Stimulated activated naive CD8-positive, alpha-beta T cell treated with anti-CD3 and anti-CD28 coated beads, Interleukin-15, amount 100 ng/mL, for 72 hours (primary cell): Measurements from ENCODE around the gene RHOJ.

Source experiments
- ATAC-seq: fragments of 150-1000 bp; cut with Tn5 transposase; 2 replicates; pipeline ENCODE4 v1.10.0; 2021; ENCODE audit warnings: mild to moderate bottlenecking, moderate library complexity
- DNase-seq, 2 donors: peaks; one replicate each; pipeline ENCODE4 v3.0.0; 2021 to 2022
- H3K27ac Mint-ChIP-seq, 2 donors: one replicate each; pipeline ENCODE4 v1.8.0; 2022; ENCODE audit warnings: mild to moderate bottlenecking in 2 of 2, mixed read lengths in 2 of 2, moderate library complexity in 2 of 2
- H3K27me3 Mint-ChIP-seq: one replicate; pipeline ENCODE4 v1.8.0; 2022; ENCODE audit warnings: mixed read lengths
- H3K4me1 Mint-ChIP-seq: one replicate; pipeline ENCODE4 v1.8.0; 2022; ENCODE audit warnings: mild to moderate bottlenecking, mixed read lengths
- H3K4me3 Mint-ChIP-seq, 2 donors: one replicate each; pipeline ENCODE4 v1.8.0; 2022; ENCODE audit warnings: mild to moderate bottlenecking in 2 of 2, mixed read lengths in 2 of 2, moderate library complexity in 1 of 2
- H3K9me3 Mint-ChIP-seq, 2 donors: one replicate each; pipeline ENCODE4 v1.8.0; 2022; ENCODE audit warnings: mixed read lengths in 2 of 2

The RHOJ gene

DNA sequence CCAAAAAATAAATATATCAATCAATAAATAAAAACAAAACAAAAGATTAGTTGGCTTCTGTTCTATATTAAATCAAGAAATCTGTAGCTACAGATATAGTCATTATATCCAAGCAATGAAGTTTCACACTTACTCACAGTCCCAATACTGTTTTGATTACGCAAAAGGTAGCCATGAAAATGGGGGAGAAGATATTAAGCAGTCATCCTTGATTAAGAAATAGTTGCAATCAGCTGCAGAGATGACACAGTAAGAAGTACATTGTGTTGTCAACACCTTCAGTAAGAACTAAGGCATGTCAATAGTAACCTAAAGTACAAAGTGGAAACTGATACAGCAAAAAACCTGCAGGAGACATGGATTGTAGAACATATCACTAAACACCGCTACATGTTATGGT lies 11.0 kb upstream of the RHOJ start:
- ATAC-seq: no peak
- H3K27me3 Mint-ChIP-seq: peaks cover 3% of the 10 kb centered on the region
- peaks cover 0 to 14% of the 10 kb centered on the region in 2 donors for H3K9me3 Mint-ChIP-seq
- no peak for DNase-seq
- no peak overlapping the region for H3K4me3 Mint-ChIP-seq
- H3K4me1 Mint-ChIP-seq: no peaks in the 10 kb centered on the region
- no peak overlapping the region for H3K27ac Mint-ChIP-seq

DNA sequence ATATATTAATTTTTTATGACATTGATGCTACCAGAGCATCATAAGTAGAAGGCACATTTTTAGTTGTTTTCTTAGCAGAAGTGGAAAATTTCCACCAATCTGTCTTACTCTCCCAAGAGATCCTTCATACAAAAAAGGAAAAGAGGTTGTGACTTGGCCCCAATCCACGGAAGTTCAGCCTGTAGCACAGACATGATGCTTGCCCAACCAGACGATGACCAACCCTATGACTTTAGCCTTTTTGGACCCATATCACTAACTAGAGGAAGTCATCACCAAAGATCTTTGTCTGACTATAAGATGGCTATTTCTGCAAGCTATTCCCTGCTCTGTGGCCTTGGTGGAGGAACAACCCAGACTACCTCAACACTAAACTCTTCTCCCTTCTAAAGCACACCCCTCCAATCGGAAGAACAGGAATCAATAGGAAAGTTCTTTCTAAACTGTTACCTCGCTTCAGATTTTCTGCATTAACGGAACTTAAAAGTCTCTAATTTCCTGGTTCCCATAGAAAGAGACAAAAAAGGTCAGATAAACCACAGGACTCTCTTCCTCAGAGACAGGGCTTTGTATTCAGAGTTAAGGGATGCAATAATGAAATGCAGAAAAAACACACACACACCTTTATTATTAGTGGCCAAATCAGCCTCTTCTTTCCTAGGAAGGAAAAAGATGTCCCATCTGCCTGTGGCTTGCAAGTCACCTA lies 4.1 kb upstream of the RHOJ start:
- H3K27ac Mint-ChIP-seq: no peak overlapping the region
- ATAC-seq (no peak), DNase-seq (no peak)
- H3K4me3 Mint-ChIP-seq: no peak overlapping the region
- H3K4me1 Mint-ChIP-seq: no peaks in the 10 kb centered on the region
- peaks cover 0 to 5% of the 10 kb centered on the region in 2 donors for H3K9me3 Mint-ChIP-seq
- H3K27me3 Mint-ChIP-seq: peaks cover 23% of the 10 kb centered on the region

- no peak for DNase-seq
- Mint-ChIP-seq H3K27me3 (peaks cover 23% of the 10 kb centered on the region), H3K4me3 (no peak overlapping the region), H3K27ac (no peak overlapping the region), H3K9me3 (no peaks in the 10 kb centered on the region), H3K4me1 (no peaks in the 10 kb centered on the region)
- no peak for ATAC-seq
These were observed 3.5 kb upstream of the RHOJ start for GRCh38 chr14:63200767-63201166.

DNA sequence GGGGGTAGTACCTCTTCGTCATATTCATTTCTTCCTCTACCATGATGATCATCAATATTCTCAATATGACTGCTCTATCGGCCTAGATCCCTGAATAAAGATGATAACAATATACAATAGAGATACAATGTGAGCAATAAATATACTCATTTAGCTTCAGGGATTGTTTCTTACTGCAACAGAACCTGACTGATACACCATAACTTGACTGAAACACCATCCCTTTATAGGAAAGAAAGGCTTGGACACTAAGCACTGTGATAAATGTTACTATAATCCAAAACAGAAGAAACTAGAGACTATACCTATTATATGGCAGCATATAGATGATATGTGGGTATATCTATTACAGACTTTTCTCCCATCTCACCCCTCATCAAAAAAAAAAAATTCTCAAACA lies 1.2 kb upstream of the RHOJ start:
- Mint-ChIP-seq H3K4me3 (no peak overlapping the region), H3K27ac (no peak overlapping the region), H3K4me1 (no peaks in the 10 kb centered on the region), H3K27me3 (peaks cover 22% of the 10 kb centered on the region), H3K9me3 (no peaks in the 10 kb centered on the region)
- DNase-seq (no peak), ATAC-seq (no peak)

GRCh38 chr14:63203618-63204406 lies 431 bp upstream of the RHOJ start:
- H3K4me1 Mint-ChIP-seq: no peaks in the 10 kb centered on the region
- no peak overlapping the region for H3K27ac Mint-ChIP-seq
- ATAC-seq (no peak), DNase-seq (no peak)
- H3K4me3 Mint-ChIP-seq: no peak overlapping the region
- peaks cover 15% of the 10 kb centered on the region for H3K27me3 Mint-ChIP-seq
- H3K9me3 Mint-ChIP-seq: no peaks in the 10 kb centered on the region

- Mint-ChIP-seq H3K27ac (no peak overlapping the region), H3K4me1 (no peaks in the 10 kb centered on the region), H3K9me3 (no peaks in the 10 kb centered on the region), H3K27me3 (peaks cover 12% of the 10 kb centered on the region), H3K4me3 (no peak overlapping the region)
- no peak for ATAC-seq
- no peak for DNase-seq
These were observed 867 bp downstream of the RHOJ start for GRCh38 chr14:63205044-63205575.

- no peak overlapping the region for H3K27ac Mint-ChIP-seq
- ATAC-seq (no peak), DNase-seq (no peak)
- H3K27me3 Mint-ChIP-seq: peaks cover 4% of the 10 kb centered on the region
- no peaks in the 10 kb centered on the region for H3K9me3 Mint-ChIP-seq
- H3K4me1 Mint-ChIP-seq: no peaks in the 10 kb centered on the region
- no peak overlapping the region for H3K4me3 Mint-ChIP-seq
These were observed 1.6 kb downstream of the RHOJ start for GRCh38 chr14:63205866-63206265.

GRCh38 chr14:63209160-63209559 lies 4.9 kb downstream of the RHOJ start:
- Mint-ChIP-seq H3K4me1 (no peaks in the 10 kb centered on the region), H3K4me3 (no peak overlapping the region), H3K27me3 (no peaks in the 10 kb centered on the region), H3K27ac (no peak overlapping the region), H3K9me3 (no peaks in the 10 kb centered on the region)
- DNase-seq (no peak), ATAC-seq (no peak)

- Mint-ChIP-seq H3K27me3 (no peaks in the 10 kb centered on the region), H3K27ac (no peak overlapping the region), H3K4me1 (no peaks in the 10 kb centered on the region), H3K4me3 (no peak overlapping the region), H3K9me3 (no peaks in the 10 kb centered on the region)
- no peak for DNase-seq
- no peak for ATAC-seq
These were observed 6.6 kb downstream of the RHOJ start for GRCh38 chr14:63210812-63211211.

GRCh38 chr14:63212209-63212608 lies 8.0 kb downstream of the RHOJ start:
- no peak overlapping the region for H3K27ac Mint-ChIP-seq
- no peak overlapping the region for H3K4me3 Mint-ChIP-seq
- H3K4me1 Mint-ChIP-seq: no peaks in the 10 kb centered on the region
- no peaks in the 10 kb centered on the region for H3K27me3 Mint-ChIP-seq
- no peak for DNase-seq
- ATAC-seq: no peak
- no peaks in the 10 kb centered on the region for H3K9me3 Mint-ChIP-seq

- Mint-ChIP-seq H3K27ac (no peak overlapping the region), H3K4me3 (no peak overlapping the region), H3K9me3 (no peaks in the 10 kb centered on the region), H3K27me3 (no peaks in the 10 kb centered on the region), H3K4me1 (no peaks in the 10 kb centered on the region)
- ATAC-seq: no peak
- no peak for DNase-seq
These were observed 8.7 kb downstream of the RHOJ start for GRCh38 chr14:63212776-63213500.

- Mint-ChIP-seq H3K27me3 (no peaks in the 10 kb centered on the region), H3K27ac (no peak overlapping the region), H3K4me1 (no peaks in the 10 kb centered on the region), H3K4me3 (no peak overlapping the region), H3K9me3 (no peaks in the 10 kb centered on the region)
- DNase-seq (no peak), ATAC-seq (no peak)
These were observed 10.4 kb downstream of the RHOJ start for GRCh38 chr14:63214417-63215196.

- no peak overlapping the region for H3K27ac Mint-ChIP-seq
- ATAC-seq (no peak), DNase-seq (no peak)
- H3K27me3 Mint-ChIP-seq: no peaks in the 10 kb centered on the region
- H3K4me1 Mint-ChIP-seq: no peaks in the 10 kb centered on the region
- no peak overlapping the region for H3K4me3 Mint-ChIP-seq
- peaks cover 0 to 7% of the 10 kb centered on the region in 2 donors for H3K9me3 Mint-ChIP-seq
These were observed 16.3 kb downstream of the RHOJ start for GRCh38 chr14:63220526-63220925.

GRCh38 chr14:63223596-63223995 lies 19.4 kb downstream of the RHOJ start:
- Mint-ChIP-seq H3K4me3 (no peak overlapping the region), H3K27ac (no peak overlapping the region), H3K4me1 (no peaks in the 10 kb centered on the region), H3K27me3 (no peaks in the 10 kb centered on the region), H3K9me3 (peaks cover 0 to 7% of the 10 kb centered on the region in 2 donors)
- DNase-seq: no peak
- no peak for ATAC-seq

GRCh38 chr14:63224196-63224595 lies 20.0 kb downstream of the RHOJ start:
- no peak for DNase-seq
- Mint-ChIP-seq H3K9me3 (peaks cover 0 to 7% of the 10 kb centered on the region in 2 donors), H3K4me3 (no peak overlapping the region), H3K4me1 (no peaks in the 10 kb centered on the region), H3K27ac (no peak overlapping the region), H3K27me3 (no peaks in the 10 kb centered on the region)
- no peak for ATAC-seq
